Heart right ventricle (tissue), 16 donors: ENCODE data around the gene NAT10. TPM values are rescaled to one million over a fixed set of nuclear protein-coding genes. Genes with fewer than 3 reads are reported as not detected.

Source experiments
- ATAC-seq, 8 donors: fragments of 200-7000 bp; cut with Tn5 transposase; one replicate each; pipeline ENCODE4 v1.9.1; 2020; ENCODE audit warnings: mild to moderate bottlenecking in 8 of 8, moderate library complexity in 8 of 8, moderate number of reproducible peaks in 1 of 8
- DNase-seq, 2 donors: peaks; one replicate each; pipeline ENCODE4 v3.0.0-alpha.2; 2020
- H3K27ac ChIP-seq, 10 donors: fragments of 200-600 bp; sonication (generic) in 2 of 10; one replicate each; pipeline versions ENCODE4 v1.5.0 to v1.8.0; 2020 to 2022; ENCODE audit warnings: mild to moderate bottlenecking in 3 of 10
- H3K27me3 ChIP-seq, 7 donors: fragments of 200-600 bp; one replicate each; pipeline ENCODE4 v1.8.0; 2021 to 2022; ENCODE audit warnings: mild to moderate bottlenecking in 2 of 7
- H3K36me3 ChIP-seq, 9 donors: fragments of 200-600 bp; sonication (generic) in 1 of 9; one replicate each; pipeline versions ENCODE4 v1.5.0 to v1.8.0; 2020 to 2022; ENCODE audit warnings: mild to moderate bottlenecking in 2 of 9
- H3K4me1 ChIP-seq, 9 donors: fragments of 200-600 bp; sonication (generic) in 1 of 9; one replicate each; pipeline versions ENCODE4 v1.5.0 to v1.8.0; 2020 to 2022; ENCODE audit warnings: mild to moderate bottlenecking in 4 of 9
- H3K4me3 ChIP-seq, 10 donors: fragments of 200-600 bp; sonication (generic) in 2 of 10; one replicate each; pipeline versions ENCODE4 v1.5.0 to v1.8.0; 2020 to 2022; ENCODE audit warnings: mild to moderate bottlenecking in 7 of 10, moderate library complexity in 2 of 10
- H3K9me3 ChIP-seq, 11 donors: fragments of 200-600 bp in 10 of 11; sonication (generic) in 2 of 11; one replicate each; pipeline versions ENCODE4 v1.5.0 to v1.8.0; 2013 to 2022; ENCODE audit warnings: mild to moderate bottlenecking in 2 of 11, control low read depth in 1 of 11, moderate library complexity in 1 of 11
- CTCF ChIP-seq, 9 donors: fragments of 200-600 bp; sonication (generic) in 2 of 9; IDR thresholded peaks; one replicate each; pipeline versions ENCODE4 v1.5.0 to v1.8.0; 2021 to 2022; ENCODE audit warnings: antibody characterized with exemption in 9 of 9, mild to moderate bottlenecking in 5 of 9, moderate library complexity in 1 of 9
- WGBS, 2 donors: extraction: QIAGEN DNeasy Blood & Tissue Kit; methylation state at CpG; one replicate each; pipeline ENCODE4 v1.1.7; 2013; ENCODE audit warnings: inconsistent platforms in 1 of 2; 5-methylcytosine and 5-hydroxymethylcytosine counted together
- intact Hi-C, 10 donors: fragments of 100-400 bp; cut with DNase I; formaldehyde crosslinking; loops; one replicate each; pipeline versions ENCODE4 v1.11.1 to v1.14.2; 2022
- polyA plus RNA-seq, 2 donors: library from polyadenylated mRNA; stranded (reverse); fragments of 200-250 nt; gene quantifications; one replicate each; pipeline ENCODE4 v1.2.3, GENCODE V29; 2013
- total RNA-seq, 10 donors: library from RNA; stranded (reverse); fragmentation: NEBNext Ultra II Directional in 3 of 10; extraction: Animal tissue kit (Norgen Biotek cat#: 25700) in 3 of 10; gene quantifications; one replicate each; pipeline versions ENCODE4 v1.2.1 to v1.2.4, GENCODE V29; 2021 to 2023
- donor health status: Arrhythmogenic right ventricular cardiomyopathy.
- donor health status: ischemic (EF 13 %, LVEDD 7.1; RV severe dilation, severe dysfunction).
- donor health status: healthy with polysubstance abuse.
- donor health status: DM: no; HTN: yes; CAD: no.
- donor health status: DM: no; HTN: no; CAD: no.
- donor health status: ischemic (EF 25% LVEDD 6.9; RV normal size, moderate dysfunction).
- donor health status: ischemic (EF 25% LVEDD 5.7; RV mildly dilated, moderate dysfunction).
- donor health status: healthy.
- donor health status: DM: yes; HTN: yes; CAD: no.
- donor health status: Ischemic cardiomyopathy.
- donor health status: ischemic (EF 35%, LVEDD 5.7; RV mildly dilated, moderate dysfunction).
- donor health status: nonischemic (EF 11% LVEDD 7.7; RV severe dilation, severe dysfunction).
- donor health status: DM: yes; HTN: yes; CAD: no.
- donor health status: PGD.
- donor health status: ischemic (EF 29% LVEDD 5.4; RV normal size, mild dysfunction).
- donor health status: nonischemic (EF 23%, LVEDD 6.1; RV moderate dilation, normal function).

Gene NAT10
- total and polyA plus RNA-seq, 12 donors, result 16.2 to 26.4 (median 21.9) TPM

- DNase-seq, result no peak
- no peak for ATAC-seq
- 92 to 97% methylated on average over 7 of the region's 7 CpGs for WGBS, 2 donors
- intact Hi-C loops, result no loop called here
- H3K4me1 ChIP-seq, result peaks cover 0 to 15% (median 7%) of the 10 kb centered on the region in 9 donors
- peaks cover 0 to 72% (median 14%) of the 10 kb centered on the region in 9 donors for H3K36me3 ChIP-seq
- no peaks in the 10 kb centered on the region for H3K27me3 ChIP-seq
- no peak for TF ChIP-seq CTCF (IDR thresholded peaks at IDR 0.05)
- H3K9me3 ChIP-seq, result no peaks in the 10 kb centered on the region
- H3K4me3 ChIP-seq, result no peak overlapping the region
- H3K27ac ChIP-seq, result no peak overlapping the region
Measured at GRCh38 chr11:34162856-34163255, 57.4 kb downstream of the NAT10 start.

GRCh38 chr11:34165121-34165520 is 59.7 kb downstream of the NAT10 start:
- intact Hi-C loops, result no loop called here
- ATAC-seq (no peak), DNase-seq (no peak)
- WGBS, 2 donors, result 87 to 91% methylated on average over 13 of the region's 13 CpGs
- Histone ChIP-seq H3K27ac (no peak overlapping the region), H3K27me3 (no peaks in the 10 kb centered on the region), H3K9me3 (no peaks in the 10 kb centered on the region), H3K4me1 (peaks cover 0 to 6% (median under 1%) of the 10 kb centered on the region in 9 donors), H3K4me3 (no peak overlapping the region), H3K36me3 (peaks cover 0 to 64% (median 0%) of the 10 kb centered on the region in 9 donors)
- TF ChIP-seq CTCF (IDR thresholded peaks at IDR 0.05), result no peak

- TF ChIP-seq CTCF (IDR thresholded peaks at IDR 0.05), result no peak
- H3K27me3 ChIP-seq, result no peaks in the 10 kb centered on the region
- 75 to 77% methylated on average over 12 of the region's 12 CpGs for WGBS, 2 donors
- no peak overlapping the region for H3K27ac ChIP-seq
- DNase-seq, result peak in 1 of 2 donors; percentile 27
- no peak overlapping the region for H3K4me3 ChIP-seq
- H3K36me3 ChIP-seq, result peaks cover 0 to 69% (median 0%) of the 10 kb centered on the region in 9 donors
- H3K9me3 ChIP-seq, result no peaks in the 10 kb centered on the region
- intact Hi-C loops, result no loop called here
- H3K4me1 ChIP-seq, result peaks cover 0 to 4% (median 0%) of the 10 kb centered on the region in 9 donors
- peak in 5 of 8 donors; percentile 18 to 32 (median 26) for ATAC-seq
Measured at GRCh38 chr11:34165786-34166555, 60.5 kb downstream of the NAT10 start.

DNA sequence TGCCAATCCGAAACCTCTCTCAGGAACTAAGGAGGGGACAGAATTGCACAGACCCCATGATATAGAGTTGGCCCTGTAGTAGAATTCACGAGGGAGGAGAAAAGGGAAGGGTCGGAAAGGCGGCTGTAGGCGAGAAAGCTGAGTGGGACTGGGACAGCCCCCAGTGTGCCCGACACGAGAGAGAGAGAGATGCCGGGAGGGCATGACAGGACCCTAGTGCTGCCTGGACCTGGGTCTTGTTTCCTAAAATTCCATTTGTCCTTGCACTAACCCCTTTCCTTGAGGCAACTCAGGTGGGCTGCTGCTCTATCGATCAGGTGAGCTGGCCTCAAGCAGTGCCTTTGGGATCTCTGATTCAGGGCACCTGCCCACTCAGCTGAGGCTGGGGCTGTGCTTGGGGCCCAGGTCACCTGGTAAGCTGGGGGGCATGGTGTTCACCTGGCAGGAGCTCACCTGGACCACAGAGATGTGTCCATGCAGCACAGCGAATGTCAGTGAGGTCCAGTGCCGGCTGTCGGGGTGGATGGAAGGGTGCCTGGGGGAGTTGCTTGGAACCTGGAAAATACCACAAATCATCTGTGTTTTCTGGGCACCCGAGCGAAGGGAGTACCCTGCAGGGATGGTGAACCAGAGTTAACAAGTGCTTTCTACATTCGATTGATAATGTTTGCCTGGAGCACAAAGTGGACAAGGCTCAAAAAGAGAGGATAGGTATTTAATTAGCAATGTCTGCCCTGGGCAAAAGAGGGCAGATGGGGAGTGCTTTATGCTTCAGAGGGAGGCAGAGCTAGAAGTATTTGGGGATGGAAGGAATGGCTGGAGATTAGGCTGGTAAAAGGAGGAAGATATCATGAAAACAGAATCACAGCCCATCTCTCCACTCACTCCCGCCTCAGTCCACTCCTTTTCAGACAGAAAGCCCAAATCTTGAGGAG is 61.6 kb downstream of the NAT10 start:
- no peaks in the 10 kb centered on the region for H3K9me3 ChIP-seq
- peaks cover 0 to 68% (median 0%) of the 10 kb centered on the region in 9 donors for H3K36me3 ChIP-seq
- TF ChIP-seq CTCF (IDR thresholded peaks at IDR 0.05), result no peak
- 96 to 97% methylated on average over 16 of the region's 16 CpGs for WGBS, 2 donors
- intact Hi-C loops, result no loop called here
- no peaks in the 10 kb centered on the region for H3K27me3 ChIP-seq
- peaks cover 0 to 4% (median 0%) of the 10 kb centered on the region in 9 donors for H3K4me1 ChIP-seq
- H3K4me3 ChIP-seq, result no peak overlapping the region
- DNase-seq, result no peak
- no peak for ATAC-seq
- no peak overlapping the region for H3K27ac ChIP-seq
